ENCODE data around the gene FAM216B. TPM values are rescaled to one million over a fixed set of nuclear protein-coding genes. Genes with fewer than 3 reads are reported as not detected.
"Not testable (repeated sequence)": the region's sequence is repeated elsewhere in the genome, so short reads cannot be mapped to it uniquely, and the experiment has no call there.

The FAM216B gene
- total RNA-seq, 2 donors from 2014 or later, result not detected

DNA sequence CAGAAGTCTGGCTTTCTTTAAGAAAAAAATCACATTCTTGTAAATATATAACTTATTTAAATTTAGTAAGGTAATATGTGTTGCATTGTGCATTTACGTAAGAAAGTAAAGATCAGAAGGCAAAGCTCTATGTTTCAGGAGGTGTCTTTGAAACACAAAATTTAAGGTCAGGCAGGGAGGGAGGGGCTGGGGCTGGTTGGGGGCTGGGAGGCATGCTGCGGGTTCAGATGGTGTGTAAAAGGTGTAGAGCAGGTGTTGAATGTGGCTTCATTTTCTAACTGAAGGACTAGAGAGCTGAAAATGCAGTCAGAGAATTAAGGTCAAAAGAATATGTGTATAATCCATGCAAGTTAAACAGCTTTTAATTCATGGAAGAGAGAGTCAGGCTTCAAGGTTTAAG is 14.3 kb downstream of the FAM216B start:
- Mint-ChIP-seq H3K4me1 (ENCODE audit: low read depth in 2 of 2) (no peaks in the 10 kb centered on the region), H3K27ac (no peak overlapping the region), H3K4me3 (no peak overlapping the region), H3K27me3 (peaks cover 15 to 19% of the 10 kb centered on the region in 2 donors), H3K36me3 (no peaks in the 10 kb centered on the region), H3K9me3 (no peaks in the 10 kb centered on the region)
- ATAC-seq (no peak), DNase-seq (ENCODE audit: low spot score) (no peak)

DNA sequence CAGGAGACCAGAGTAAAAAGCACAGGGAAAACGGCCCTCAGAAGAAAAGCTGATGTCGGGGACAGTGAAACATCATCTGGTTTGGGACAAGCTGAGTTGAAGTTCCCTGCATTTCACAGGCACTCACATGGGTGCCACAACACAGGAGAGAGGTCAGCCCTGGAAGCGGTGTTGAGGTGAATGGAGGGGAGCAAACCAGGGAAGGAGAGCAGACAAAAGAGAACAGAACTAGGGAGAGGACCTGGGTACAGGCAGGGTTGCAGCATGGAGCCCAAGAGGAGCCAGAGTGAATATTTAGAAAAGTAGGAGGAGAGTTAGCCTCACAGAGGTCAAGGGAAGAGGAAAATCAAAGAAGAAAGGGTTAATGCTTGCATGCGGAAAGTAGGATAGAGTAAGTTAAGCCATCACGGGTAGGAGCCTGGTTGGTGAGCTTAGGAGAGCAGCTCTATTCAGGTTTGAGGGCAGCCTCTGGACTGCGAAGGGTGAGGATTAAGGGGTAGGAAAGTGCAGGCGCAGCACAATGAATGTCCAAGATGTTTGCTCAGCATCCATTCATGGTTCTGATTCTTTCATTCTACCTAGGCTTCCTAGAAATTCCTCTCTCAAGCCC is 15.5 kb downstream of the FAM216B start:
- ATAC-seq, result peak in 1 of 2 donors; percentile 43
- Mint-ChIP-seq H3K27ac (no peak overlapping the region), H3K27me3 (peaks cover 15 to 19% of the 10 kb centered on the region in 2 donors), H3K36me3 (no peaks in the 10 kb centered on the region), H3K4me3 (no peak overlapping the region), H3K4me1 (ENCODE audit: low read depth in 2 of 2) (no peaks in the 10 kb centered on the region), H3K9me3 (no peaks in the 10 kb centered on the region)
- no peak for DNase-seq (ENCODE audit: low spot score)

DNA sequence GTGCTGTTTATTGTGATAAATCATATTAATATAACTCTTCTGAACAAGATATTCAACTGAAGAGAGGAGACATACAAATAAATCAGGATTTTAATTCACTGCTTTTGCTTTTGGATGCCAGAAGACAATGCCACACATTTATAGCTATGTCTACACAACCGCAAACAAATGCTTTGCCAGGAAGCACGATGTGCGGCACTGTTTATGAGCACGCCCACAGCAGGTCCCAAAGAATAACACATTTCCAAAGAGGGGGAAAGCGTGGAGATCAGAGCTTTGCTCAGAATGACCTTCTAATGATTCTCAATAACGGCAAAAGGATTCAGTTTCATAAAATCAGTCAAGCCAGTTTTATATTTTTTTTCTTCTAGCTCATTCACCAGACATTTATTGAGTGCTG is 16.7 kb downstream of the FAM216B start:
- Mint-ChIP-seq H3K9me3 (no peaks in the 10 kb centered on the region), H3K27ac (no peak overlapping the region), H3K4me3 (no peak overlapping the region), H3K36me3 (no peaks in the 10 kb centered on the region), H3K27me3 (peaks cover 15 to 19% of the 10 kb centered on the region in 2 donors), H3K4me1 (ENCODE audit: low read depth in 2 of 2) (no peaks in the 10 kb centered on the region)
- ATAC-seq (no peak), DNase-seq (ENCODE audit: low spot score) (no peak)

DNA sequence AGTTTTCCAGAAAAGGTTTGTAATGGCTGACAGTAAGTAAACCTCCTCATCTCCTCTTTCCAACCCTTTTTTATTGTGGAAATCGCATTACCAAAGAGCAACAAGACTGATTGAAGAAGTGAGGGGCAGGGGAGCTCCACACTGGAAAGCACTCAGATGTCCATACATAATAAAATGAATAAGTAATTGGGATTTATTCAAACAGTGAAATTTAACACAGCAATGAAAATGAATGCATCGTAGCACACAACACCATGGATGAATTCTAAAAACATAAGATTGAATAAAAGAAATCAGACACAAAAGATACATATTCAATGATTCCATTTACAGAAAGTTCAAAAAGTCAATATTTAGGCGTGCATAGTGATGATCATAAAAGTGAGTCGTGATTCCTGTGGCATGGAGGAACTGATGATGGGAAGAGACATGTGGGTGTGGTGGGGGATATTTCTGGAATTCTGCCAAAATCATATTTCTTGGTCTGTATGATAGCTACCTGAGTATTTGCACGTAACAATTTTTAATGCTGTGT is 18.8 kb downstream of the FAM216B start:
- DNase-seq (ENCODE audit: low spot score) (no peak), ATAC-seq (no peak)
- no peaks in the 10 kb centered on the region for H3K9me3 Mint-ChIP-seq
- H3K4me3 Mint-ChIP-seq, result no peak overlapping the region
- peaks cover 12 to 13% of the 10 kb centered on the region in 2 donors for H3K27me3 Mint-ChIP-seq
- H3K27ac Mint-ChIP-seq, result no peak overlapping the region
- no peaks in the 10 kb centered on the region for H3K36me3 Mint-ChIP-seq
- H3K4me1 Mint-ChIP-seq (ENCODE audit: low read depth in 2 of 2), result no peaks in the 10 kb centered on the region

DNA sequence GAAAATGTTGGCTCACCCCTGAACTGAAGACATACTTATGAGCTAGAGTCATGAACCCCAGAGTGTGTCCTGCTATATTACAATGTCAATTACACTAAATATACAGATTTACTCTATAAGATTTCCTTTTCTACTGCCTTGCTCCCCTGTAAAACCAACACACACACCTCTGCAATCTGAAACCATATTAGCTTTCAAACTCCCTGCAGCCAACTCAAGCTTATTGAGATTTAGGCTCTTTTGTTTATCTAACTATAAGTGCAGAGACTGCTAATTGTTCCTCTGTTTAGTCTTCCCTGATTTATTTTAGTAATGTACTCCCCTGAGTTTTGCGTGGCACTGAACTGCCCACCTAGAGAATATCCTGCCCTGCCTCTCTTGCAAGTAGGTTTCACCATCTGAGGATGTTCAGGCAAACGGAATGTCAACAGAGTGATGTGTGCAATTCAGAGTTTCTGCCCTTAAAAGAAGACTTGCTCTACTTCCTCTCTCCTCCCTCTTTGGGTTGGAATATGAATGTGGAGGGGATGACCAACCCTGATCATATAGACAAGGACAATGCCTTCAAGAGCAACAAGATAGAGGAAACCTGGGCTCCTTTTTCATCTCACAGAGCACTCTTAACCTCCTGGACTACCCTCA is 22.3 kb downstream of the FAM216B start:
- DNase-seq (ENCODE audit: low spot score) (no peak), ATAC-seq (no peak)
- no peaks in the 10 kb centered on the region for H3K9me3 Mint-ChIP-seq
- no peak overlapping the region for H3K27ac Mint-ChIP-seq
- H3K27me3 Mint-ChIP-seq, result no peaks in the 10 kb centered on the region
- no peaks in the 10 kb centered on the region for H3K36me3 Mint-ChIP-seq
- peaks cover 0 to 5% of the 10 kb centered on the region in 2 donors for H3K4me1 Mint-ChIP-seq (ENCODE audit: low read depth in 2 of 2)
- H3K4me3 Mint-ChIP-seq, result no peak overlapping the region

DNA sequence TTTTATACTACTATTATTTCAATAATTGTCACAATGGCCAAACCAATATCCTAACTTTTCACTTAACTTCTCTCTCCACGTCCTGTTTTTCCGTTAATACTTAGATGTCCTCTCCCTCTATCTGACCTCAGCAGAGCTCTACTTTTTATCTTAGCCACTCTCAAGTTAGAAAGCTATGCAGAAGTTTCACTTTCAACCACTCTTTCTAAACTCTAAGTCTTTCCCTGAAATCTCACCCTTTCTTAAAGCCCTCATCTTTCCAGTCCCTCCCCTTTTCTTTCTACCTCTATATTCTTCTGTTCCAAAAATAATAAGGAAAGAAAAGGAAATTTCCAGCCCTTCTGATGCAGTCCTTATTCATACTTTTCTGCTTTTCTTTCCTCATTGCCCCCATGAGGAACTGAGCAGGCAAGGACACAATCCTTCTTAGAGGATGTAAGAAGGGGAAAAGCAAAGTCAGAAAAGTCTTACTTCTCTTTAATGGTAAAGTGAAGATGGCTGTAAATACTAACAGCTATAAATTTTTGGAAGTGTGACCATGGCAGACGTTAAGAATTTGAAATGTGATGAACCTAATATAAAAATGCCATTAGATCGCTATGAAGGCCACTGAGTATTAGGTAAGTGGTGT is 23.0 kb downstream of the FAM216B start:
- no peak for ATAC-seq
- H3K4me1 Mint-ChIP-seq (ENCODE audit: low read depth in 2 of 2), result peaks cover 0 to 8% of the 10 kb centered on the region in 2 donors
- no peak overlapping the region for H3K27ac Mint-ChIP-seq
- H3K27me3 Mint-ChIP-seq, result no peaks in the 10 kb centered on the region
- H3K36me3 Mint-ChIP-seq, result no peaks in the 10 kb centered on the region
- H3K9me3 Mint-ChIP-seq, result no peaks in the 10 kb centered on the region
- no peak for DNase-seq (ENCODE audit: low spot score)
- no peak overlapping the region for H3K4me3 Mint-ChIP-seq

DNA sequence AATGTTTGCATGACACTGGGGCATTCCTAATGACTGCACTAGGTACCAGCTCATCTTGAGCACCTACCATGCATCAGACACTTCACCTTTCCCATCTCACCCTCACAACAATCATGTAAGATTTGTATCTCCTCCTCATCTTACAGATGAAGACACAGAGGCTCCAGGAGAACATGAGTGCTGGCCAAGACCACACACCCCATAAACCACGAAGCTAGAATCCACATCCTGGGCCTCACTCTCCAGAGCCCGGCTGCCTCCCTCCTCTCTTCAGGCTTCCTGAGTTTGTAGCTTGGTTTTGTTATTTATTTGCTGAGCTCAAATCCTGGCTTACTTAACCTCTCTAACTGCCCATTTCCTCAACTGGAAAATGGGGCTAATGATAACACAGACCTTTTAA is 25.9 kb downstream of the FAM216B start:
- Mint-ChIP-seq H3K9me3 (no peaks in the 10 kb centered on the region), H3K27me3 (no peaks in the 10 kb centered on the region), H3K4me3 (no peak overlapping the region), H3K4me1 (ENCODE audit: low read depth in 2 of 2) (peaks cover 0 to 8% of the 10 kb centered on the region in 2 donors), H3K27ac (no peak overlapping the region), H3K36me3 (no peaks in the 10 kb centered on the region)
- ATAC-seq, result peak; percentile 25 to 62
- no peak for DNase-seq (ENCODE audit: low spot score)

DNA sequence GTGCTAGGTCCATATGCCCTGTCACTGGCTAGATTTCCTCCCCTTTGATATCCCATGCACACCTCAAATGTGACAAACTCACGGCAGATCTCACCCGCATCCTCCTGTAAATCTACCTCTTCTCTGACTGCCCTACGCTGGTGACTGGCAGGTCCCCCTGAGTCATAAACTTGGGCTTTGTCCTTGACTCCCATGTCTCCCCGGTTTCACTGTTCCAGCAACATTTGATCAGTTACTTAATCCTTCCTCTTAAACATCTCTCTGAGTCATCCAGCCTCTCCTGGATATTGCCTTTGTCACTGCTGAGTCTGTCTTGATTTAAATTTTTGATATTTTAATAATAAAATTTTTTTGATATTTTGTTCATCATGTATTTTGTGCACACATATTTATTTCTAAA is 26.5 kb downstream of the FAM216B start:
- H3K9me3 Mint-ChIP-seq, result no peaks in the 10 kb centered on the region
- no peaks in the 10 kb centered on the region for H3K27me3 Mint-ChIP-seq
- H3K36me3 Mint-ChIP-seq, result no peaks in the 10 kb centered on the region
- no peak overlapping the region for H3K4me3 Mint-ChIP-seq
- DNase-seq (ENCODE audit: low spot score) (no peak), ATAC-seq (no peak)
- H3K27ac Mint-ChIP-seq, result no peak overlapping the region
- H3K4me1 Mint-ChIP-seq (ENCODE audit: low read depth in 2 of 2), result peaks cover 0 to 8% of the 10 kb centered on the region in 2 donors

DNA sequence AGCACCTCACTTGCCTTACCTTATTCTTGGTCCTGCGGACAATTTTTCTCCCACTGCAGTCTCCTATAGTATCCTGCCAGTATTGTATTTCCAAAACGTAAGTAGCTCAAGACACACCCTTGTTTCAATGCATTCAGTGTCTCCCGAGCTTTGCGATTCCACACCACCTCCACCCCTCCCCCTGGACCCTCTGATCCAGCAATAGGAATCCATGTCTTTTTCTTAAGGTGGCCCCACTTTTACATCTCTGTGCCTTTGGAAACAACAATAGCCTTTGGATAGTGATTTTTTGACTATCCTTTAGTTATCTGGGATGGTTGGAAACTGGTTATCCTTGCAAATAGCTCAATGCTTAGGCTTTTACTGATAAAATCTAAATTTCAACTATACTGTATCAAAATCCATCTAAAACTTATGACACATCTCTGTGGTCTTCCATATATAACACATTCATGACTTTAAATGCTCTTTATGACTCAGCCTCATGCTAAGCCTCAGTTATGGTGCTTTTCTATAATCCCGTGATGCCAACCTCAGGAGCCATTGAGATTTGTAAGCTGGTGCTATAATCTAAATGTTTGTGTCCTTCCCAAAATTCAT is 27.1 kb downstream of the FAM216B start:
- DNase-seq (ENCODE audit: low spot score) (no peak), ATAC-seq (peak; percentile 65 to 81)
- Mint-ChIP-seq H3K27me3 (no peaks in the 10 kb centered on the region), H3K4me1 (ENCODE audit: low read depth in 2 of 2) (peaks cover 0 to 8% of the 10 kb centered on the region in 2 donors), H3K4me3 (no peak overlapping the region), H3K27ac (no peak overlapping the region), H3K9me3 (no peaks in the 10 kb centered on the region), H3K36me3 (no peaks in the 10 kb centered on the region)

DNA sequence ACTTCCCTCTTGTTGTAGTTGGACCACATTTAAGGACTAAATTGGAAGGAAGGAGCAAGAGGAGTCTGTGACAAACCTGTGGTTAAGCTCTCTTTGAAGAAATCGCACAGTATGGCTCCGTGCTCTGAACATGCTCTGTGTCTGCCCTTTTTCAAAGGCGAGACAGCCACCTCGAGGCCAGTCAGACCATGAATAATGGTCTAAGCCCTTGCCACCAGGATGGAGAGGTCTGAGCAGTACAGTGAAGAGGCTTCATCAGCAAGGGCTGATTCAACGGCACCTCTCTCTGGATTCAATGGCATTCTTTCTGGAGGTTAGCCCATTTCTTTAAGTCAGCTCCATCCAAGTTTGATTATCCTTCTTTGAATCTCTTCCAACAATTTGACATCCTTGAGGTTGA is 30.9 kb downstream of the FAM216B start:
- DNase-seq (ENCODE audit: low spot score) (no peak), ATAC-seq (peak in 1 of 2 donors; percentile 40)
- Mint-ChIP-seq H3K36me3 (no peaks in the 10 kb centered on the region), H3K27me3 (peaks cover 3 to 9% of the 10 kb centered on the region in 2 donors), H3K27ac (no peak overlapping the region), H3K9me3 (no peaks in the 10 kb centered on the region), H3K4me1 (ENCODE audit: low read depth in 2 of 2) (peaks cover 0 to 8% of the 10 kb centered on the region in 2 donors), H3K4me3 (no peak overlapping the region)

DNA sequence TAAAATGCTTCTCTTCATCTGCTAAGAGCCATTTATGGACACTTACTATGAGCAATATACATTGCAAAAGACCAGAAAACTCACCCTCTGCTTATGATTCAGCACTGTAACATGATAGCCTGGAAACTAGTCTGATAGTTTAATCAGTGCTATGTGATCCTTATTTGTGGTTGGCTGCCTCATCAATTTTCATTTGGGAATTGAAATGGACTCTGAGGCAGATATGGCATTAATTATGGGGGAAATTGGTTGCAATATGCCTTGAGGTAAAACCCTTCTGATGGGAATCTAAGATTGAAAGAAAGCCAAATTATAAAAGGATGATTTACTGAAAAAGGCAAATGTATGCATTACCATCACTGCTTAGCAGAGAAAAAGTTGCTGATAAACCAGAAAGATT is 33.5 kb downstream of the FAM216B start:
- peaks cover 14 to 25% of the 10 kb centered on the region in 2 donors for H3K27me3 Mint-ChIP-seq
- DNase-seq (ENCODE audit: low spot score) (no peak), ATAC-seq (no peak)
- peaks cover 3% of the 10 kb centered on the region for H3K9me3 Mint-ChIP-seq
- H3K27ac Mint-ChIP-seq, result no peak overlapping the region
- no peaks in the 10 kb centered on the region for H3K36me3 Mint-ChIP-seq
- peaks cover 0 to 2% of the 10 kb centered on the region in 2 donors for H3K4me1 Mint-ChIP-seq (ENCODE audit: low read depth in 2 of 2)
- H3K4me3 Mint-ChIP-seq, result no peak overlapping the region

DNA sequence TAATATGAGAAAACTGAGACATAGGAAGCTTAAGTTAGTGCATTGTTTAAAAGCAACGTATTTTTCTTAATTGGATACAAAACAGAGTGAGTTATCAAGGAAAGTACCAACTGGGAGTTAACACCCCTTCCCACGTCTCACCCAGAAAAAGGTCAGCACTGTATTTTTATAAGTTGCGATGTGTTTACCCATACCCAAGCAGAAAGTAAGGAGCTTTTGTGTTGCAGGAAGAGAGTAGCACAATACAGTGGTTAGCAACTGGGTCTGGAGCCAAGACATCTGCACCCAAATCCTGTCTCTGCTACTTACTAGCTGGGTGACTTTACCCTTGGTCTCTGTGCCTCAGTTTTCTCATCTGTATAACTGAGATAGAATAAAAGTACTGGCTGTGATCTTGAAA is 34.3 kb downstream of the FAM216B start:
- no peaks in the 10 kb centered on the region for H3K36me3 Mint-ChIP-seq
- no peak overlapping the region for H3K4me3 Mint-ChIP-seq
- peaks cover 0 to 2% of the 10 kb centered on the region in 2 donors for H3K4me1 Mint-ChIP-seq (ENCODE audit: low read depth in 2 of 2)
- peaks cover 14 to 25% of the 10 kb centered on the region in 2 donors for H3K27me3 Mint-ChIP-seq
- H3K9me3 Mint-ChIP-seq, result peaks cover 3% of the 10 kb centered on the region
- DNase-seq (ENCODE audit: low spot score) (no peak), ATAC-seq (no peak)
- H3K27ac Mint-ChIP-seq, result no peak overlapping the region

DNA sequence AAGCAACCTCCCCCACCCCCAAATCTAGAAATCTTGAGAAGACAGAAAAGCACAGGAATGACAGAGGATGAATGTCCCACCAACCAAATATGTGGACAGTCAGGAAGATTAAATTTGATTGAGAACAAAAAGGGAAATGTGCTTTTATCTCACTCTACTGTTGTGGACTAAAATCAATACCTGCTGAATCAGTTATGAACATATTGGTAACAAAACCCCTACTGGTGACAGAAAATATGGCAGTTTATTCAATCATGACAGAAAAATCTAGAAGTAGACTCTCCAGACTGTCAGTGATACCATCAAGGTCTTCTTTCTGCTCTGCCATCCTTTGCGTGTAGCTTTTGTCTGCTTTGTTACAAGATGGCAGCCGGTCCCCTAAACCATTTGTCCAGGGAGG is 35.2 kb downstream of the FAM216B start:
- H3K36me3 Mint-ChIP-seq, result no peaks in the 10 kb centered on the region
- peaks cover 15 to 31% of the 10 kb centered on the region in 2 donors for H3K27me3 Mint-ChIP-seq

DNA sequence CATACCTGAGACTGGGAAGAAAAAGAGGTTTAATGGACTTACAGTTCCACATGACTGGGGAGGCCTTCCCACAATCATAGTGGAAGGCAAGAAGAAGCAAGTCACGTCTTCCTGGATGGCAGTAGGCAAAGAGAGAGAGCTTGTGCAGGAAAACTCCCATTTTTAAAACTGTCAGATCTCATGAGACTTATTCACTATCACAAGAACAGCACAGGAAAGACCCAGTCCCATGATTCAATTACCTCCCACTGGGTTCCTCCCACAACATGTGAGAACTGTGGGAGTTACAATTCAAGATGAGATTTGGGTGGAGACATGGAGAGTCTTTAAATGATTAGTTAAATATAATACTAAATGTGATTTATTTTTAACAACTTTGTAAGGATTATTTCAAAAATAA is 38.3 kb downstream of the FAM216B start:
- H3K27ac Mint-ChIP-seq; H3K9me3 Mint-ChIP-seq; H3K36me3 Mint-ChIP-seq; DNase-seq (ENCODE audit: low spot score); H3K4me3 Mint-ChIP-seq; H3K4me1 Mint-ChIP-seq (ENCODE audit: low read depth in 2 of 2); ATAC-seq: not testable (repeated sequence)
- H3K27me3 Mint-ChIP-seq, result peaks cover 20 to 37% of the 10 kb centered on the region in 2 donors

More for the DNA sequence above, 35.2 kb downstream of the FAM216B start:
- no peak overlapping the region for H3K4me3 Mint-ChIP-seq
- DNase-seq (ENCODE audit: low spot score) (no peak), ATAC-seq (no peak)
- peaks cover 0 to 2% of the 10 kb centered on the region in 2 donors for H3K4me1 Mint-ChIP-seq (ENCODE audit: low read depth in 2 of 2)
- no peak overlapping the region for H3K27ac Mint-ChIP-seq
- peaks cover 3% of the 10 kb centered on the region for H3K9me3 Mint-ChIP-seq
